ENCODE results near the gene DNMT1. TPM values are rescaled to one million over a fixed set of nuclear protein-coding genes. Genes with fewer than 3 reads are reported as not detected.

The DNMT1 gene
- total RNA-seq, 1 experiment from 2014 or later, result 168 TPM

DNA sequence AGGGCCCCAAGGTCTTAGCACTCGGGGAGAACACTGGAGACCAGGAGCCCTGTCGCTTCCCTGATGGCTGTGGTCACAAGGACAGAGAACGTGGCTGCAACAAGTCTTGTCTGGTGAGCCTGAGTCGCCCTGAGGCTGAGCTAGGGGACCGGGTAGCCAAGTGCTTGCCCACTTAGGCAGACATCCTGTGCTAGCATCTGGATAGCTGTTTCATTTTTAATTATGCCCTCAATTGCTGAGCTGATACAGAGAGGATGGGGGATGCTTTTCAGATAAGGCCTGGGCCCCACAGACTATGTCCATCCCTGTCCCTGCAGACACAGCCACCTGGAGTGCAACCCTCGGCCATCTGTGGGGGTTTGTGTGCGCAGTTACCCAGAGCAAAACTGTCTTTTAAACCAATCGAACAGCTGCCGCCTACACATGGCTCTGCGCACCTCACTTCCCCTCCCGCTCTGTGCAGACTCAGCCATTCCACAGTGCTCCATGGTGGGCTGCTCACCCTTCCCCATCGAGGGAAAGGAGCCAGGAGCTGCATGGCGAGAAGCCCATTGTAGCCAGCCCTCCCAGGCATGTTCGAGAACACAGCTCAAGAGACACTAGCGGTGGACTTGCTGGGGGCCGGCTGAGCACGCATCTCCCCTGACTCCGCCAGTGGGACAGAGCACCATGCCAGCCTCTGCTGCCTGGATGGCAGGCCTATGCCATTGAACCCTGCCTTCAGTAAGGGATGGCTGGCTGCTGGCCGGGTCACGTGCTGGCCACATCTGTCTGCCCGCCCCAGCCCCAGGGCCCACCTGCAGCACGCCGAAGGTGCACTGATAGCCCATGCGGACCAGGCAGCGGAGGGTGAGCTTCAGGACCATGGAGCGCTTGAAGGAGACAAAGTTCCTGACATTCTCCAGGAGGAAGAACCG, 55.6 kb downstream of the DNMT1 start:
- ChIA-PET CTCF (no interaction called here), POLR2A (no interaction called here)
- H3K4me1 ChIP-seq (ENCODE audit: control insufficient read depth, insufficient read depth, low read length), result no peaks in the 10 kb centered on the region
- H3K27ac ChIP-seq (ENCODE audit: low read length), result no peak overlapping the region
- H3K27me3 ChIP-seq (ENCODE audit: control insufficient read depth, insufficient read depth, low read length), result no peaks in the 10 kb centered on the region
- TF ChIP-seq, protein P1, sequence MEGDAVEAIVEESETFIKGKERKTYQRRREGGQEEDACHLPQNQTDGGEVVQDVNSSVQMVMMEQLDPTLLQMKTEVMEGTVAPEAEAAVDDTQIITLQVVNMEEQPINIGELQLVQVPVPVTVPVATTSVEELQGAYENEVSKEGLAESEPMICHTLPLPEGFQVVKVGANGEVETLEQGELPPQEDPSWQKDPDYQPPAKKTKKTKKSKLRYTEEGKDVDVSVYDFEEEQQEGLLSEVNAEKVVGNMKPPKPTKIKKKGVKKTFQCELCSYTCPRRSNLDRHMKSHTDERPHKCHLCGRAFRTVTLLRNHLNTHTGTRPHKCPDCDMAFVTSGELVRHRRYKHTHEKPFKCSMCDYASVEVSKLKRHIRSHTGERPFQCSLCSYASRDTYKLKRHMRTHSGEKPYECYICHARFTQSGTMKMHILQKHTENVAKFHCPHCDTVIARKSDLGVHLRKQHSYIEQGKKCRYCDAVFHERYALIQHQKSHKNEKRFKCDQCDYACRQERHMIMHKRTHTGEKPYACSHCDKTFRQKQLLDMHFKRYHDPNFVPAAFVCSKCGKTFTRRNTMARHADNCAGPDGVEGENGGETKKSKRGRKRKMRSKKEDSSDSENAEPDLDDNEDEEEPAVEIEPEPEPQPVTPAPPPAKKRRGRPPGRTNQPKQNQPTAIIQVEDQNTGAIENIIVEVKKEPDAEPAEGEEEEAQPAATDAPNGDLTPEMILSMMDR (IDR thresholded peaks at IDR 0.05), result no peak
- TF ChIP-seq, protein P2, sequence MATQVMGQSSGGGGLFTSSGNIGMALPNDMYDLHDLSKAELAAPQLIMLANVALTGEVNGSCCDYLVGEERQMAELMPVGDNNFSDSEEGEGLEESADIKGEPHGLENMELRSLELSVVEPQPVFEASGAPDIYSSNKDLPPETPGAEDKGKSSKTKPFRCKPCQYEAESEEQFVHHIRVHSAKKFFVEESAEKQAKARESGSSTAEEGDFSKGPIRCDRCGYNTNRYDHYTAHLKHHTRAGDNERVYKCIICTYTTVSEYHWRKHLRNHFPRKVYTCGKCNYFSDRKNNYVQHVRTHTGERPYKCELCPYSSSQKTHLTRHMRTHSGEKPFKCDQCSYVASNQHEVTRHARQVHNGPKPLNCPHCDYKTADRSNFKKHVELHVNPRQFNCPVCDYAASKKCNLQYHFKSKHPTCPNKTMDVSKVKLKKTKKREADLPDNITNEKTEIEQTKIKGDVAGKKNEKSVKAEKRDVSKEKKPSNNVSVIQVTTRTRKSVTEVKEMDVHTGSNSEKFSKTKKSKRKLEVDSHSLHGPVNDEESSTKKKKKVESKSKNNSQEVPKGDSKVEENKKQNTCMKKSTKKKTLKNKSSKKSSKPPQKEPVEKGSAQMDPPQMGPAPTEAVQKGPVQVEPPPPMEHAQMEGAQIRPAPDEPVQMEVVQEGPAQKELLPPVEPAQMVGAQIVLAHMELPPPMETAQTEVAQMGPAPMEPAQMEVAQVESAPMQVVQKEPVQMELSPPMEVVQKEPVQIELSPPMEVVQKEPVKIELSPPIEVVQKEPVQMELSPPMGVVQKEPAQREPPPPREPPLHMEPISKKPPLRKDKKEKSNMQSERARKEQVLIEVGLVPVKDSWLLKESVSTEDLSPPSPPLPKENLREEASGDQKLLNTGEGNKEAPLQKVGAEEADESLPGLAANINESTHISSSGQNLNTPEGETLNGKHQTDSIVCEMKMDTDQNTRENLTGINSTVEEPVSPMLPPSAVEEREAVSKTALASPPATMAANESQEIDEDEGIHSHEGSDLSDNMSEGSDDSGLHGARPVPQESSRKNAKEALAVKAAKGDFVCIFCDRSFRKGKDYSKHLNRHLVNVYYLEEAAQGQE (IDR thresholded peaks at IDR 0.05; ENCODE audit: insufficient read depth in 1 of 2, low read depth in 2 of 2, low read length in 1 of 2), result no peak
- TF ChIP-seq POLR2AphosphoS5 (IDR thresholded peaks at IDR 0.05; ENCODE audit: low read depth, low read length) (no peak), SIN3A (IDR thresholded peaks at IDR 0.05; ENCODE audit: borderline replicate concordance, insufficient read depth, low read depth, low read length) (no peak), TCF7L2 (IDR thresholded peaks at IDR 0.05; ENCODE audit: low read depth, low read length) (no peak)
- no TSS peak for BruUV-seq (replicated peaks)
- no peak overlapping the region for H3K4me3 ChIP-seq (ENCODE audit: low read depth in 2 of 2, low read length in 2 of 2)
- H3K9me3 ChIP-seq (ENCODE audit: control insufficient read depth, insufficient read depth, low read depth, low read length), result no peaks in the 10 kb centered on the region
- DNase-seq (ENCODE audit: low read depth, low spot score) (no peak), ATAC-seq (no peak)
- H3K36me3 ChIP-seq (ENCODE audit: control insufficient read depth, insufficient read depth, low read length), result peaks cover 6% of the 10 kb centered on the region
- intact Hi-C loops (cut with micrococcal nuclease; ENCODE audit: unreplicated experiment), result no loop called here
- in situ Hi-C loops (cut with HindIII; ENCODE audit: low pct_unique_long_range_greater_than_20kb, low sequenced_read_pairs), result no loop called here

- ATAC-seq, result peak; percentile 20; the same call in 1 of the 2 replicates
- in situ Hi-C loops (cut with HindIII; ENCODE audit: low pct_unique_long_range_greater_than_20kb, low sequenced_read_pairs), result no loop called here
- ChIA-PET POLR2A (no interaction called here), CTCF (no interaction called here)
- Histone ChIP-seq H3K4me3 (ENCODE audit: low read depth in 2 of 2, low read length in 2 of 2) (no peak overlapping the region), H3K36me3 (ENCODE audit: control insufficient read depth, insufficient read depth, low read length) (peaks cover 6% of the 10 kb centered on the region), H3K9me3 (ENCODE audit: control insufficient read depth, insufficient read depth, low read depth, low read length) (no peaks in the 10 kb centered on the region), H3K4me1 (ENCODE audit: control insufficient read depth, insufficient read depth, low read length) (no peaks in the 10 kb centered on the region), H3K27me3 (ENCODE audit: control insufficient read depth, insufficient read depth, low read length) (no peaks in the 10 kb centered on the region), H3K27ac (ENCODE audit: low read length) (no peak overlapping the region)
- no peak for DNase-seq (ENCODE audit: low read depth, low spot score)
- intact Hi-C loops (cut with micrococcal nuclease; ENCODE audit: unreplicated experiment), result no loop called here
- TF ChIP-seq TCF7L2 (IDR thresholded peaks at IDR 0.05; ENCODE audit: low read depth, low read length), result no peak
- TF ChIP-seq, protein P2 (IDR thresholded peaks at IDR 0.05; ENCODE audit: insufficient read depth in 1 of 2, low read depth in 2 of 2, low read length in 1 of 2), result no peak
- no peak for TF ChIP-seq POLR2AphosphoS5 (IDR thresholded peaks at IDR 0.05; ENCODE audit: low read depth, low read length)
- TF ChIP-seq, protein P1 (IDR thresholded peaks at IDR 0.05), result no peak
- no peak for TF ChIP-seq SIN3A (IDR thresholded peaks at IDR 0.05; ENCODE audit: borderline replicate concordance, insufficient read depth, low read depth, low read length)
- BruUV-seq (replicated peaks), result no TSS peak
Measured at GRCh38 chr19:10137751-10138682, 56.7 kb downstream of the DNMT1 start.
